22Rv1 (cell line): ENCODE results near the gene SCARF2.

Experiments used
- ZFX ChIP-seq: fragments of 450-650 bp; IDR thresholded peaks from 2 replicates; pipeline ENCODE4 v1.6.1; 2017; ENCODE audit warnings: antibody characterized with exemption, borderline replicate concordance
- TF ChIP-seq, protein P1 (sequence below): fragments of 450-650 bp; IDR thresholded peaks from 2 replicates; pipeline ENCODE4 v1.5.1; 2017; ENCODE audit warnings: mild to moderate bottlenecking

- TF ChIP-seq, protein P1, sequence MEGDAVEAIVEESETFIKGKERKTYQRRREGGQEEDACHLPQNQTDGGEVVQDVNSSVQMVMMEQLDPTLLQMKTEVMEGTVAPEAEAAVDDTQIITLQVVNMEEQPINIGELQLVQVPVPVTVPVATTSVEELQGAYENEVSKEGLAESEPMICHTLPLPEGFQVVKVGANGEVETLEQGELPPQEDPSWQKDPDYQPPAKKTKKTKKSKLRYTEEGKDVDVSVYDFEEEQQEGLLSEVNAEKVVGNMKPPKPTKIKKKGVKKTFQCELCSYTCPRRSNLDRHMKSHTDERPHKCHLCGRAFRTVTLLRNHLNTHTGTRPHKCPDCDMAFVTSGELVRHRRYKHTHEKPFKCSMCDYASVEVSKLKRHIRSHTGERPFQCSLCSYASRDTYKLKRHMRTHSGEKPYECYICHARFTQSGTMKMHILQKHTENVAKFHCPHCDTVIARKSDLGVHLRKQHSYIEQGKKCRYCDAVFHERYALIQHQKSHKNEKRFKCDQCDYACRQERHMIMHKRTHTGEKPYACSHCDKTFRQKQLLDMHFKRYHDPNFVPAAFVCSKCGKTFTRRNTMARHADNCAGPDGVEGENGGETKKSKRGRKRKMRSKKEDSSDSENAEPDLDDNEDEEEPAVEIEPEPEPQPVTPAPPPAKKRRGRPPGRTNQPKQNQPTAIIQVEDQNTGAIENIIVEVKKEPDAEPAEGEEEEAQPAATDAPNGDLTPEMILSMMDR: no peak
- no peak for TF ChIP-seq ZFX
These were observed 43.7 kb downstream of the SCARF2 start, which contains the start of gene ZNF74 for GRCh38 chr22:20393705-20394476.
